Endothelial cell (in vitro differentiated cells): ENCODE results near the gene CALHM3. TPM values are rescaled to one million over a fixed set of nuclear protein-coding genes. Genes with fewer than 3 reads are reported as not detected.

Experiments used
- DNase-seq: peaks from one replicate; pipeline ENCODE4 v3.0.0; 2021; ENCODE audit warnings: low spot score
- H3K27ac Mint-ChIP-seq: one replicate; pipeline ENCODE4 v1.8.0; 2021; ENCODE audit warnings: mixed read lengths, inconsistent platforms; ENCODE audit not compliant: unreplicated experiment
- H3K27me3 Mint-ChIP-seq: one replicate; pipeline ENCODE4 v1.8.0; 2021; ENCODE audit warnings: mild to moderate bottlenecking, moderate library complexity, mixed read lengths, inconsistent platforms; ENCODE audit not compliant: unreplicated experiment
- H3K36me3 Mint-ChIP-seq: one replicate; pipeline ENCODE4 v1.8.0; 2021; ENCODE audit warnings: mild to moderate bottlenecking, low read depth, mixed read lengths, inconsistent platforms; ENCODE audit not compliant: unreplicated experiment
- H3K4me1 Mint-ChIP-seq: one replicate; pipeline ENCODE4 v1.8.0; 2021; ENCODE audit warnings: mild to moderate bottlenecking, mixed read lengths, inconsistent platforms; ENCODE audit not compliant: unreplicated experiment
- H3K4me3 Mint-ChIP-seq: one replicate; pipeline ENCODE4 v1.8.0; 2021; ENCODE audit warnings: mild to moderate bottlenecking, mixed read lengths, inconsistent platforms; ENCODE audit not compliant: unreplicated experiment
- H3K9me3 Mint-ChIP-seq: one replicate; pipeline ENCODE4 v1.8.0; 2021; ENCODE audit warnings: mixed read lengths, inconsistent platforms; ENCODE audit not compliant: unreplicated experiment
- total RNA-seq: library from RNA; stranded (reverse); fragmentation: NEBNext Ultra II Directional; extraction: Animal tissue kit (Norgen Biotek cat#: 25700); gene quantifications from one replicate; pipeline ENCODE4 v1.2.1, GENCODE V29; 2021; ENCODE audit not compliant: unreplicated experiment
- TF ChIP-seq, protein P1 (sequence below): fragments of 200-600 bp; sonication (generic); IDR thresholded peaks from one replicate; pipeline ENCODE4 v1.5.0; 2021; ENCODE audit warnings: antibody characterized with exemption; ENCODE audit not compliant: unreplicated experiment

CALHM3 gene
- total RNA-seq, 1 donor from 2014 or later: not detected

DNA sequence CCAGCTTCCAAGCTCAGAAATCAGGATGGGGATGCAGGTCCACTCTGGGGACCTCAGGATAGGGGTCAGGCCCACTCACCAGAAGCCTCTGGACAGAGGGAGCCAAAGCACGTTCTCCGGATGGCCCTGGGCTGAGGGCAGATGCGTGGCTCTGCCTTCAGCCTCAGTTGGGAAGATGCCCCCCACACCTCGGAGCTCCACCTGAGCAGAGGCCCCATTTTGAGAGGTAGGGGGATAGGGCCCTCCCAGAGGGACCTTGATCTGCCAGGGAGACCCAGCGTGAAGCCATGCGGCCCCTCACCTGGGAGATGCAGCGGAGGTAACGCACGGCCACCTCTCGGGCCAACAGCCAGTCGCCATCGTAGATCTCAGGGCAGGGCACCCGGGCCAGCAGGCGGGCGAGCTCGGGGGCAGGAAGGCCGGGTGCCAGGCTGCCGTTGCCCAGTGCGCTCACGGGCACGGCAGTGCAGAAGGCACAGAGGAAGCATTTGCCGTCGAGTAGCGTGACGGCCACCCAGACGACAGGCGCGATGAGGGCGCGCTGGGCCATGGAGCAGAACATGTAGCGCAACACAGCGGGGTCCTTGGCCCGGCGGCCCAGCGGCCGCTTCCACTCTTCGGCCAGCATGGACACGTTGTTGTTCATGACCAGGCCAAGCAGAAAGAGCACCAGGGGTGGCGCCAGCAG lies 21.0 kb downstream of the CALHM3 start:
- H3K4me3 Mint-ChIP-seq: no peak overlapping the region
- peaks cover 4% of the 10 kb centered on the region for H3K4me1 Mint-ChIP-seq
- TF ChIP-seq, protein P1, sequence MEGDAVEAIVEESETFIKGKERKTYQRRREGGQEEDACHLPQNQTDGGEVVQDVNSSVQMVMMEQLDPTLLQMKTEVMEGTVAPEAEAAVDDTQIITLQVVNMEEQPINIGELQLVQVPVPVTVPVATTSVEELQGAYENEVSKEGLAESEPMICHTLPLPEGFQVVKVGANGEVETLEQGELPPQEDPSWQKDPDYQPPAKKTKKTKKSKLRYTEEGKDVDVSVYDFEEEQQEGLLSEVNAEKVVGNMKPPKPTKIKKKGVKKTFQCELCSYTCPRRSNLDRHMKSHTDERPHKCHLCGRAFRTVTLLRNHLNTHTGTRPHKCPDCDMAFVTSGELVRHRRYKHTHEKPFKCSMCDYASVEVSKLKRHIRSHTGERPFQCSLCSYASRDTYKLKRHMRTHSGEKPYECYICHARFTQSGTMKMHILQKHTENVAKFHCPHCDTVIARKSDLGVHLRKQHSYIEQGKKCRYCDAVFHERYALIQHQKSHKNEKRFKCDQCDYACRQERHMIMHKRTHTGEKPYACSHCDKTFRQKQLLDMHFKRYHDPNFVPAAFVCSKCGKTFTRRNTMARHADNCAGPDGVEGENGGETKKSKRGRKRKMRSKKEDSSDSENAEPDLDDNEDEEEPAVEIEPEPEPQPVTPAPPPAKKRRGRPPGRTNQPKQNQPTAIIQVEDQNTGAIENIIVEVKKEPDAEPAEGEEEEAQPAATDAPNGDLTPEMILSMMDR: no peak
- H3K27ac Mint-ChIP-seq: no peak overlapping the region
- H3K36me3 Mint-ChIP-seq: no peaks in the 10 kb centered on the region
- H3K27me3 Mint-ChIP-seq: peaks cover 8% of the 10 kb centered on the region
- H3K9me3 Mint-ChIP-seq: no peaks in the 10 kb centered on the region
- no peak for DNase-seq

GRCh38 chr10:103457176-103457712 lies 21.8 kb downstream of the CALHM3 start:
- H3K9me3 Mint-ChIP-seq: no peaks in the 10 kb centered on the region
- no peak overlapping the region for H3K27ac Mint-ChIP-seq
- no peaks in the 10 kb centered on the region for H3K36me3 Mint-ChIP-seq
- H3K4me1 Mint-ChIP-seq: peaks cover 4% of the 10 kb centered on the region
- H3K27me3 Mint-ChIP-seq: peaks cover 8% of the 10 kb centered on the region
- H3K4me3 Mint-ChIP-seq: no peak overlapping the region
- TF ChIP-seq, protein P1: no peak
- no peak for DNase-seq

DNA sequence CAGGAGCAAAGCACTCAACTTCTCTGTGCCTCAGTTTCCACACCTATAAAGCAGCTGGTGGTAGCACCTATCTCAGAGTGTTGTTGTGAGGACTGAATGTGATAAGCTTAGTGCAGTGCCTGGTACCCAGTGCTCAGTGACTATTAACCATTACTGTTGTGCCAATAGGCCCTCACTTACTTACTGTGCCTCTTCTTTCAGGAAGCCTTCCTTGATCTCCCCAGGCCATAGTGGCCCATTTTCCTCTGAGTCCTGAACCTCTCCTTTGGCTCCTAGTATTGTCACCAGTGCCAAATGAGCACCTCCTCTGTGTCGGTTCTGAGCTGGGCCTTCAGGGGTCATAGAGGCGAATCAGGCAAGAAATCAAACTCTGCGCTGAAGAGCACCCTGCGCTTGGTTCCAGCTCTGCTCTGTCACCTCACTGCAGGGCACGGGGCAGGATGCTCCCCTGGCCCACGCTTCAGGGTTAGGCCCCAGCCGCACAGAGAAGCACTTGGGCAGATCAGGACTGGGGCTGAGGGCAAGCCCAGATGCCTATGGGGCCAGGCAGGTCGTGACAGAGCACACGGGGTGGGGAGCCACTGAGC lies 22.9 kb downstream of the CALHM3 start:
- Mint-ChIP-seq H3K27ac (no peak overlapping the region), H3K4me3 (no peak overlapping the region), H3K36me3 (no peaks in the 10 kb centered on the region), H3K27me3 (peaks cover 8% of the 10 kb centered on the region), H3K9me3 (no peaks in the 10 kb centered on the region), H3K4me1 (peaks cover 4% of the 10 kb centered on the region)
- TF ChIP-seq, protein P1: no peak
- no peak for DNase-seq

GRCh38 chr10:103455235-103455634 lies 23.8 kb downstream of the CALHM3 start:
- Mint-ChIP-seq H3K9me3 (no peaks in the 10 kb centered on the region), H3K36me3 (no peaks in the 10 kb centered on the region), H3K4me1 (peaks cover 10% of the 10 kb centered on the region), H3K27ac (no peak overlapping the region), H3K27me3 (peaks cover 7% of the 10 kb centered on the region), H3K4me3 (no peak overlapping the region)
- no peak for DNase-seq
- TF ChIP-seq, protein P1: no peak

GRCh38 chr10:103454026-103454425 lies 25.0 kb downstream of the CALHM3 start:
- peaks cover 12% of the 10 kb centered on the region for H3K27me3 Mint-ChIP-seq
- H3K4me3 Mint-ChIP-seq: no peak overlapping the region
- peaks cover 3% of the 10 kb centered on the region for H3K36me3 Mint-ChIP-seq
- H3K4me1 Mint-ChIP-seq: peaks cover 16% of the 10 kb centered on the region
- no peaks in the 10 kb centered on the region for H3K9me3 Mint-ChIP-seq
- no peak for DNase-seq
- no peak overlapping the region for H3K27ac Mint-ChIP-seq
- TF ChIP-seq, protein P1: no peak
